ENCODE data around the gene VSNL1.

- TF ChIP-seq POLR2AphosphoS5 (IDR thresholded peaks at IDR 0.05; ENCODE audit: insufficient read depth in 1 of 2, low read depth in 1 of 2) (no peak), CTCF (IDR thresholded peaks at IDR 0.05) (no peak)
These were observed 141.8 kb downstream of the VSNL1 start for GRCh38 chr2:17682098-17682857.

Measured in vagina (tissue), 2 donors.